GM21529 (cell line): ENCODE results near the gene NAGLU.
A peak's percentile ranks its signal among the peaks of the same experiment; 100 is the strongest.

Source experiments
- ATAC-seq: cut with Tn5 transposase; IDR thresholded peaks from one replicate; pipeline ENCODE4 v1.9.1; 2021; ENCODE audit not compliant: unreplicated experiment

NAGLU gene

GRCh38 chr17:42536048-42536371 is at the start of gene NAGLU:
NAGLU (plus strand) TSS chr17:42536241; CDS start chr17:42536273, 32 bp downstream.
- peak; percentile 71 for ATAC-seq

GRCh38 chr17:42488032-42488431 is 48.0 kb upstream of the NAGLU start:
- ATAC-seq, result no peak

- no peak for ATAC-seq
These were observed 42.7 kb upstream of the NAGLU start for GRCh38 chr17:42493319-42493718.

- no peak for ATAC-seq
These were observed 41.4 kb upstream of the NAGLU start for GRCh38 chr17:42494673-42495072.

- ATAC-seq, result no peak
These were observed 37.2 kb upstream of the NAGLU start for GRCh38 chr17:42498828-42499227.

- ATAC-seq, result no peak
These were observed 34.0 kb upstream of the NAGLU start for GRCh38 chr17:42502091-42502490.

GRCh38 chr17:42502926-42503325 is 33.1 kb upstream of the NAGLU start:
- no peak for ATAC-seq

GRCh38 chr17:42507671-42508070 is 28.4 kb upstream of the NAGLU start:
- no peak for ATAC-seq

- no peak for ATAC-seq
These were observed 27.4 kb upstream of the NAGLU start for GRCh38 chr17:42508426-42509165.

- ATAC-seq, result no peak
These were observed 26.6 kb upstream of the NAGLU start for GRCh38 chr17:42509409-42509808.

- ATAC-seq, result no peak
These were observed 26.2 kb upstream of the NAGLU start for GRCh38 chr17:42509841-42510240.

- no peak for ATAC-seq
These were observed 23.8 kb upstream of the NAGLU start for GRCh38 chr17:42512246-42512645.

- peak; percentile 64 for ATAC-seq
These were observed 23.2 kb upstream of the NAGLU start for GRCh38 chr17:42512733-42513251.

- no peak for ATAC-seq
These were observed 22.4 kb upstream of the NAGLU start for GRCh38 chr17:42513686-42514085.

- ATAC-seq, result no peak
These were observed 21.8 kb upstream of the NAGLU start for GRCh38 chr17:42514279-42514678.

GRCh38 chr17:42514867-42515266 is 21.2 kb upstream of the NAGLU start:
- ATAC-seq, result no peak

- no peak for ATAC-seq
These were observed 18.5 kb upstream of the NAGLU start for GRCh38 chr17:42517516-42517915.

GRCh38 chr17:42518046-42518754 is 17.8 kb upstream of the NAGLU start:
- ATAC-seq, result no peak

- ATAC-seq, result no peak
These were observed 17.1 kb upstream of the NAGLU start for GRCh38 chr17:42518755-42519545.

- ATAC-seq, result no peak
These were observed 16.2 kb upstream of the NAGLU start for GRCh38 chr17:42519546-42520491.
